NB4 (cell line): ENCODE results near the gene PSG4.
"Not testable (repeated sequence)": the region's sequence is repeated elsewhere in the genome, so short reads cannot be mapped to it uniquely, and the experiment has no call there.

ENCODE experiments used
- MAX ChIP-seq: IDR thresholded peaks from 2 replicates; pipeline ENCODE4 v1.6.1; 2011; ENCODE audit warnings: low read depth, low read length
- POLR2A ChIP-seq: IDR thresholded peaks from 2 replicates; pipeline ENCODE4 v1.6.1; 2011; ENCODE audit warnings: mild to moderate bottlenecking; ENCODE audit not compliant: insufficient read length; ENCODE audit errors: extremely low read depth
- TF ChIP-seq, protein P1 (sequence below): IDR thresholded peaks from one replicate; pipeline ENCODE4 v1.5.1; 2012; ENCODE audit warnings: low read depth, low read length

- TF ChIP-seq, protein P1, sequence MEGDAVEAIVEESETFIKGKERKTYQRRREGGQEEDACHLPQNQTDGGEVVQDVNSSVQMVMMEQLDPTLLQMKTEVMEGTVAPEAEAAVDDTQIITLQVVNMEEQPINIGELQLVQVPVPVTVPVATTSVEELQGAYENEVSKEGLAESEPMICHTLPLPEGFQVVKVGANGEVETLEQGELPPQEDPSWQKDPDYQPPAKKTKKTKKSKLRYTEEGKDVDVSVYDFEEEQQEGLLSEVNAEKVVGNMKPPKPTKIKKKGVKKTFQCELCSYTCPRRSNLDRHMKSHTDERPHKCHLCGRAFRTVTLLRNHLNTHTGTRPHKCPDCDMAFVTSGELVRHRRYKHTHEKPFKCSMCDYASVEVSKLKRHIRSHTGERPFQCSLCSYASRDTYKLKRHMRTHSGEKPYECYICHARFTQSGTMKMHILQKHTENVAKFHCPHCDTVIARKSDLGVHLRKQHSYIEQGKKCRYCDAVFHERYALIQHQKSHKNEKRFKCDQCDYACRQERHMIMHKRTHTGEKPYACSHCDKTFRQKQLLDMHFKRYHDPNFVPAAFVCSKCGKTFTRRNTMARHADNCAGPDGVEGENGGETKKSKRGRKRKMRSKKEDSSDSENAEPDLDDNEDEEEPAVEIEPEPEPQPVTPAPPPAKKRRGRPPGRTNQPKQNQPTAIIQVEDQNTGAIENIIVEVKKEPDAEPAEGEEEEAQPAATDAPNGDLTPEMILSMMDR: not testable (repeated sequence)
- not testable (repeated sequence) for TF ChIP-seq POLR2A, MAX
Measured at GRCh38 chr19:43235686-43236085, 30.2 kb upstream of the PSG4 start.
